CD4-positive, alpha-beta T cell treated with Interleukin-6 at 100 ng/mL for 8 hours (primary cell): ENCODE measurements around the gene ACTA2.

Experiments used
- DNase-seq: peaks from one replicate; pipeline ENCODE4 v3.0.0-alpha.2; 2020; ENCODE audit warnings: mixed read lengths, low spot score

ACTA2 gene

DNA sequence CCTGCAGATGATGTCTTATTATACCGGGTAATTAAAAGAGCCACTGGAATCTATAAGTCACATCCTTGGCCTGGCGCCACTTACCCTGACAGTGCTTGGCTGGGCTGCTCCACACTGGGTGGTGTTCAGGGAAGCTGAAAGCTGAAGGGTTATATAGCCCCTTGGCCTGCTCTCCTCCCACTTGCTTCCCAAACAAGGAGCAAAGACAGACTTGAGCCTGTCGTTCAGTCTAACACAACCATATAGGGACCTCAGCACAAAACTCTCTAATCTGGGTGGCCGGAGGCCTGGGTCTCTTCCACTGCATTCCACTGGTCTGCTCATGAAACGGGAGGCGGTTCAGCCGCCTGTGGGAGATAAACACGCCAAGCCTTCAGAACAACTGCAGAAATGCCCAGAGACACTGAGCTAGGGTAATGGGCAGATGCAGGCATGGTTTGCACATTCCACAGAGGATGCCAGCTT, at the start of gene ACTA2:
Gene ACTA2 (minus strand): TSS at position 127 of the 465 bp plus-strand sequence. CDS start 3,843 bp downstream, outside the sequence.
- no peak for DNase-seq

DNA sequence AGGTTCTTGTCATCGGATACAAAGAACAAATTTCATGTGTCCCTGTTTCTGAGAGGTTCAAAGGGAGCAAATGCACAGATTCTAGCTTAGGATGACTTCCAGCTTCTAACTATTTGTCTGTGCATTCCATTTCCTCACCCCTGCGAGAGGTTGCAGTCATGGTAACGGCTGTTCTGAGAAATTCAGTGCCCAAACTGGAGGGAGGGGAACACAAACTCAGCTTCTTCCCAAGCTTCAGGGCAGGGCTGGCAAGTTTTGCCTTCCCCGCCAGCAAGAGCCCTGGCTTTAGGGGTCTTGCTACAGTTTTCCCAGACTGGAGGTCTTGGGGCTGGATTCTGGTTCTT, 49.1 kb upstream of the ACTA2 start:
- DNase-seq = no peak

DNA sequence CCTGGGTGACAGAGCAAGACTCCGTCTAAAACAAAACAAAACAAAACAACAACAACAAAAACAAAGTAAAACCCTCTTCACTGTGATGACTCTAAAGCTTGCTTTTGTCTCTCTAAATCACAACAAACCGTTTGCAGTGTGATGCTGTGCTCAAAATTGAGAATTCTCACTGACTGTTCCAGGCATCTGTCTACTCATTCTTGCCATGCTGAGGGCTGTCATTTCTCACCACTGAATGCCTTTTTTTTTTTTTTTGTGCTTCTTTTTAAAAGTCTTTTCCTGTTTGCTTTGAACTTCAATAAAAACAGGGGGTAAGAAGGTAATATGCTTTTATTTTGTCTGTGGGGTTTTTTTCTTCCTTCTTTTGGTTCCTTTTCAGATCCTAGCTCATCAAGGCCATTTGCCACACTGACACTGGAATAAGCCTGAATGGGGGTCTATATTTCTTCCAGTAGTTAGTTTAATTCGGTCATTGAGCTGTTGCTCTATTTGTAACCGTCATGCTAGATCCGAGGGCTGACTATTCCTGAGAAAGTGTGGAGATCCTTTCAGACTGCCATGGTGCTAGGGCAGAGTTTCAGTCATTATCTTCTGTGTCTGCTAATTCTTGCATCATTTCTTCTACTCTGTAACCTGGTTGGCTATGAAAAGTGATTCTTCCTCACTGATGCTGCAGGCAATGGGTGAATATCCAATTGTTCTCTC, 48.6 kb upstream of the ACTA2 start:
- peak; percentile 20 for DNase-seq

DNA sequence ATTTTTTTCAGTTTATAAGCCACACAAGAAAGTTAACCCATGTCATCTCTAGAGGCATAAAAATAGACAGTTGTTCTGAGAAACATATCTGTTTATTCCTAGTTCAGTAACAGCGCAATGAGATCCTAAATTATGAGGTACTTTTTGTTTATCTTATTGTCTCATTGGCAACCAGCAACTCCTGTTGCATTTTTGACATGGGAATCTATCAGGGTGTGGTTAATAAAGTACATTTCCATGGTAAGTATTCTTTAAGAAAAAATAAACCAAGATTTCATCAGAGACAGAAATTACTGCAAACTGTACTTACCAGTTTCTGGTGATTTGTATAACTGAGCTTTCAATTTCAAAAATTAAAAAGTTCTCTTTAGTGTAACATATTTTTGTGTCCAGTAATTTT, 47.1 kb upstream of the ACTA2 start:
- no peak for DNase-seq

DNA sequence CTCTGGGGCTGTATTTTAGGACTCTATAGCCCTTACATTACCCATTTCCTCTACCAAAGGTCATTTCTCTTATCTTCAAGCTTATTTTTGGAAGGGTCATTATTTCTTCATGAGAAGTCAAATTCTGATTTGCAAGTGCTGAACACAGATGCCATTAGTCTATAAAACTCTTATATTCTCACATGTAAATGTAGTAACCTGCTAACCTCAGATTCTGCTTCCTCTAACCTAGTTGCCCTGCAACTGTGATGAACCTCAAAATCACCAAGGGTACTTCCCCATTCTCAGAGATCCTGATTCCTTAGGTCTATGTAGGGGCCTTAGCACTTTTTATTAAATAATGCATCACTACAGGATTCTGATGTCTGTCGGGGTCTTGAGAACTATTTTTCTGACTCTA, 44.4 kb upstream of the ACTA2 start:
- no peak for DNase-seq

DNA sequence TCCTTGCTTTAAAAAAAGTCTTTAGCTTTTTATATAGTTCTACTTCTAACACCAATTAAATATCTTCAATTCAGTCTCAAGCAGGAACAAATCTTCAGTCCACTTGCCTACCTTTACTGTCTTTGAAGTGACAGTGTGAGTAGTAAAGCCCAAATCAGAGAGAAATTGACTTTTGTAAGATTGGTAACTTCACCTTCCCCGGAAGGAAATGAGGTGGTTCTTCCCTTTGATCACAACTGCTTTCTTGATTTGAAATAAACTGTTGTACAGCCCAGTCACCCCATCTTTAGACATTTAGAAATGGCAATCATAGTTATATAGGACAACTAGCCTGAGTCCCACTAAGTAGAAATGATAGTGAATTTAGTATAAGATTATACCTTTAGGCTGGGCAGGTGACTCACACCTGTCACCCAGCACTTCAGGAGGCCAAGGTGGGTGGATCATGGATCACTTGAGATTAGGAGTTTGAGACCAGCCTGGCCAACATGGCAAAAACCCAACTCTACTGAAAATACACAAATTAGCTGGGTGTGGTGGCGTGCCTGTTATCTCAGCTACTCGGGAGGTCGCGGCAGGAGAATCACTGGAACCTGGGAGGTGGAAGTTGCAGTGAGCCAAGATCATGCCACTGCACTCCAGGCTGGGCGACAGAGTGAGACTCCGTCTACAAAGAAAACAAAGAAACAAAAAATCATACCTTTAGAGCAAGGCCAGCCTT, 42.7 kb upstream of the ACTA2 start:
- DNase-seq = peak; percentile 44

DNA sequence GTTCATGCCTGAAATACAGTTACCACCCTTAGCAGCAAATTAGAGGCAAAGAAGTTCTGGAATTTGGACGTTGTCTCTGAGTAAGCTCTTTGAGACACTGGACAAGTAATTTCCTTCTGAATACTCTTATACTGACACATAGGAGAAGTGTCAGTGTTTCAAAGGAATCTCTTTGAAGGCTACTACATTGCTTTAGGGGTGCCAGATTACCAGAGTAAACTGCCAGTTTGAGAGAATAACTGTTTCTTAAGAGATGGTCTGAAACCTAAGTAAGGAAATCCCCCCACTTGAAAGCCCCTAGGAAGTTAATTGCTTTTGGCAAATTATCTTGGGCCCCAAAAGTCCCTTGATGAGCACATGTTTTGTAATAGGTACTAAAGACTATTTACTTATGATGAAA, 41.4 kb upstream of the ACTA2 start:
- no peak for DNase-seq

DNA sequence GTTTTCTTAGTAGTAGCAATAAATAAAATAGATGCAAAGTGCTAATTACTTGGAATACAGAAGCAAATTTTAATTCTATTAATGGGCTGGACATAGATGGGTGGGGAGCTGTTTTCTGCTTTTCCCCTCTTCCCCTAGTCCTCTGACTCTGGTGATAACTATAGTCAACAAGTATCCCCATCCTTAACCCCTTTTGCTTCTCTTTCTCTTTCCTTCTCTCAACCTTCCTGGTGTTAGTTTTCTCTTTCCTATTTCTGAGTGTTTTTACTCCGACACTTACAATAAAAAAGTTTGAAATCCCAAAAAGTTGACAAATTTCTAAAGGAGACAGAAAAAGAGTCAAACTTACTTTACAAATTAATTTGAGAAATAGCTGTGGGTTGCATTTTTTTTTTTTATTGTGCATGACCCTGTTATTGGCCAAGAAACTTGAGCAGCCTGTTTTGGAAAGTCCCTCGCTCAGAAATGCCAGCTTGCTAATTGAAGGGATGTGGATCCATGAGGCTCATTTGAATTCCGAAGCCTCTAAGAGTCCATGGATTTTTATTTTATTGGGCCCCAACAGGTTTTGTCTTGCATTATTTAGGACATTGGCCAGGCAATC, 40.5 kb upstream of the ACTA2 start:
- no peak for DNase-seq

DNA sequence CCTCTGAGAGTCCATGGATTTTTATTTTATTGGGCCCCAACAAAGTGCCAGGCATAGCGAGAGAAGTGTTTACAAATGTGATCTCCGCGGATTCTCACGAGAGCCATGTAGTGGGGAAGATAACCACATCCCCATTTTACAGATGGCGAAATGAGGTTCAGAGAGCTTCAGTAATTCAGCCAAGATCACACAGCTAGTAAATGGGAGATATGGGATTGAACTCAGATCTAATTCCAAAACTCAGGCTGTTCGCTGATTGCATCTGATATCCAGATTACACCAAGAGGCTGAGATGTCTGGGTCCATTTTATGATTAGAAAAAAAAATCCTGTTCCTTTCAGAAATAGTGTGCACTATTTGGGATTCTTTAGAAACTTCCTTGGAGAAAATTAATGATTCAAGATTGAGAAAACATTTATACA, 39.3 kb upstream of the ACTA2 start:
- peak; percentile 29 for DNase-seq

DNA sequence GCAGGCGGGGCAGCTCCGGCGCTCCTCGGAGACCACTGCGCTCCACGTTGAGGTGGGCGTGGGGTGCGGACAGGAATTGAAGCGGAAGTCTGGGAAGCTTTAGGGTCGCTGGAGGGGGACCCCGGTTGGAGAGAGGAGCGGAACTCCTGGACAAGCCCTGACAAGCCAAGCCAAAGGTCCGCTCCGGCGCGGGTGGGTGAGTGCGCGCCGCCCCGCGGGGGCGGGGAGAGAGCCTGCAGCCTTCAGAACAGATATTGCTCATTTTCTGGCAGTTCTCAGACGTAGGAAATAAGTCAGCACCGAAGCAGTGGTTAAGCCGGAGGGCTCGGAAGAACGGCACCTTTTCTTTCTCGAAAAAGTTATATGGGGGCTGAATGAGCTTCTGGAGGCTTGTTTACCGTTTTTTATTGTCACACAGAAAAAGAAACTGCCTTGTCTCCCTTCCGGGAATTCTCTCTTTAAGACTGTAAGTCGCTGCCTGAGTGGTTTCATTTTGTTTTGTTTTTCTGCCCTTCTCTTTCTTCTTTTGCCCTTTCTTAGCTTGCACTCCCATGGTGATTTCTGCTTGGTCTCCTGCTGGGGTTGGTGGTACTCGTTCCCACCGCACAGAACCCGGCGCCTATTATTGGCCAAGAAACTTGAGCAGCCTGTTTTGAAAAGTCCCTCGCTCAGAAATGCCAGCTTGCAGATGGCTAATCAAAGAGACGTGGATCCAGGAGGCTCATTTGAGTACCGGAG, 38.8 kb upstream of the ACTA2 start:
- peak; percentile 53 for DNase-seq

DNA sequence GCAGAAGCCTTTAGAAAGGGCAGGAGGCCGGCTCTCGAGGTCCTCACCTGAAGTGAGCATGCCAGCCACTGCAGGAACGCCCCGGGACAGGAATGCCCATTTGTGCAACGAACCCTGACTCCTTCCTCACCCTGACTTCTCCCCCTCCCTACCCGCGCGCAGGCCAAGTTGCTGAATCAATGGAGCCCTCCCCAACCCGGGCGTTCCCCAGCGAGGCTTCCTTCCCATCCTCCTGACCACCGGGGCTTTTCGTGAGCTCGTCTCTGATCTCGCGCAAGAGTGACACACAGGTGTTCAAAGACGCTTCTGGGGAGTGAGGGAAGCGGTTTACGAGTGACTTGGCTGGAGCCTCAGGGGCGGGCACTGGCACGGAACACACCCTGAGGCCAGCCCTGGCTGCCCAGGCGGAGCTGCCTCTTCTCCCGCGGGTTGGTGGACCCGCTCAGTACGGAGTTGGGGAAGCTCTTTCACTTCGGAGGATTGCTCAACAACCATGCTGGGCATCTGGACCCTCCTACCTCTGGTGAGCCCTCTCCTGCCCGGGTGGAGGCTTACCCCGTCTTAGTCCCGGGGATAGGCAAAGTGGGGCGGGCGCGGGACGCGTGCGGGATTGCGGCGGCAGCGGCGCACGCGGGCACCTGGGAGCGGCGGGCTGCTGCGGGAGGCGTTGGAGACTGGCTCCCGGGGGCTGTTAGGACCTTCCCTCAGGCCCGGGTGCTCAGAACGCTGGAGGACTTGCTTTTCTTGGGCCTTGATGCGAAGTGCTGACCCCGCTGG, 38.0 kb upstream of the ACTA2 start, which contains the start of gene FAS:
Gene FAS (plus strand): TSS at position 415 of the 777 bp plus-strand sequence. CDS start 79 bp downstream, at position 494.
- DNase-seq = peak; percentile 85

DNA sequence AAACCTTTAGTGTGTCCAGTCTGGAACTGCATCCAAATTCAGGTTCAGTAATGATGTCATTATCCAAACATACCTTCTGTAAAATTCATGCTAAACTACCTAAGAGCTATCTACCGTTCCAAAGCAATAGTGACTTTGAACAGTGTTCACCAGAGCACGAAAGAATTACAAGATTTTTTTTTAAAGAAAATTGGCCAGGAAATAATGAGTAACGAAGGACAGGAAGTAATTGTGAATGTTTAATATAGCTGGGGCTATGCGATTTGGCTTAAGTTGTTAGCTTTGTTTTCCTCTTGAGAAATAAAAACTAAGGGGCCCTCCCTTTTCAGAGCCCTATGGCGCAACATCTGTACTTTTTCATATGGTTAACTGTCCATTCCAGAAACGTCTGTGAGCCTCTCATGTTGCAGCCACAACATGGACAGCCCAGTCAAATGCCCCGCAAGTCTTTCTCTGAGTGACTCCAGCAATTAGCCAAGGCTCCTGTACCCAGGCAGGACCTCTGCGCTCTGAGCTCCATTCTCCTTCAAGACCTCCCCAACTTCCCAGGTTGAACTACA, 37.3 kb upstream of the ACTA2 start:
- peak; percentile 8 for DNase-seq

DNA sequence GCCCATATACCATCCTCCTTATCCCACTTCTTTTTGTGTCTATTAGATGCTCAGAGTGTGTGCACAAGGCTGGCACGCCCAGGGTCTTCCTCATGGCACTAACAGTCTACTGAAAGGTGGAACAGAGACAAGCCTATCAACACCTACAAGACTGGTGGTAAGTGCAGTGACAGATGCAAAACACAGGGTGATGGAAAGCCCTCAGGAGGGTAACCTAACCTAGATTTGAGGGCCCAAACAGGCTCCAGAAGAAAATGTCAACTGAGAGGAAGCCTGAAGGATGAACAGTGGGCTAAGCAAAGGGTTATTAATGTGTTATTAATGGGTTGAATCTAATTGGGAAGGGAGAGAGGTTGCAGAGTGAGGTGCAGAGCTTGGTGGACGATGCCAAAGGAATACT, 36.9 kb upstream of the ACTA2 start:
- no peak for DNase-seq

DNA sequence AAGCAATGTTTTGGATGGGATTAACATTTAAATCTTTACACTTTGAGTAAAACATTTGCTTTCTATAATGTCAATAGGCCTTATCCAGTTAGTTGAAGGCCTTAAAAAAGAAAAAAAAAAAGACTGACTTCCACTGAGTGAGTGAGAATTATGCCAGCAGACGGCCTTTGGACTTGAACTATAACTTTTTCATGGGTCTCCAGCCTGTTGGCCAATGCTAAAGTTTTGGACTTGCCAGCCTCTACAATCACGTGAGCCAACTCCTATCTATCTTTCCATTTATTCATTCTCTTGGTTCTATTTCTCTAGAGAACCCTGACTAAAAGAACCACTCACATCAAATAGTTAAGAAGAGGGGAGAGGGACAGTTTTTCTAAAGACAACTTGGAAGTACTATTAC, 35.3 kb upstream of the ACTA2 start:
- no peak for DNase-seq

DNA sequence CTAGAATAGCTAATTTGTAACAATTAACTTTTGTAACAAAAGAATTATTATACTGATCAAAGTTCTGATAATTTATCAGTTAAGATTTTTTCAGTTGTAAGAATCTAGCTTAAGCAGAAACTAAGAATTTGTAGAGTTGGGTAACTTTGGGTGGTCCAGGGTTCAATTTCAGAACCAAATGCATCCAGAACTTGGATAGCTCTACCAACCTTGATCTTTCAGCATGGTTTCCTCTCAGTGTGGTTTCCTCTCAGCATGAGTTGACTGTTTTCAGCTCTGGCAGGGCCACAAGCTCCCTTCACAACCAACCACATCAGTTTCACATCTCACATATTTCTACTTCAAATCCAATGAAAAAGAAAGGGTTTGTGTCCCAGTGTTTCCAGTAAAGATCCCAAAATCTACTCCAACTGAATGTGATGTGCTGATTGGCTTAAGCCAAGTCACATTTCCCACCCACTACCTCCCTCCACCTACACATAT, 34.7 kb upstream of the ACTA2 start:
- peak; percentile 33 for DNase-seq

DNA sequence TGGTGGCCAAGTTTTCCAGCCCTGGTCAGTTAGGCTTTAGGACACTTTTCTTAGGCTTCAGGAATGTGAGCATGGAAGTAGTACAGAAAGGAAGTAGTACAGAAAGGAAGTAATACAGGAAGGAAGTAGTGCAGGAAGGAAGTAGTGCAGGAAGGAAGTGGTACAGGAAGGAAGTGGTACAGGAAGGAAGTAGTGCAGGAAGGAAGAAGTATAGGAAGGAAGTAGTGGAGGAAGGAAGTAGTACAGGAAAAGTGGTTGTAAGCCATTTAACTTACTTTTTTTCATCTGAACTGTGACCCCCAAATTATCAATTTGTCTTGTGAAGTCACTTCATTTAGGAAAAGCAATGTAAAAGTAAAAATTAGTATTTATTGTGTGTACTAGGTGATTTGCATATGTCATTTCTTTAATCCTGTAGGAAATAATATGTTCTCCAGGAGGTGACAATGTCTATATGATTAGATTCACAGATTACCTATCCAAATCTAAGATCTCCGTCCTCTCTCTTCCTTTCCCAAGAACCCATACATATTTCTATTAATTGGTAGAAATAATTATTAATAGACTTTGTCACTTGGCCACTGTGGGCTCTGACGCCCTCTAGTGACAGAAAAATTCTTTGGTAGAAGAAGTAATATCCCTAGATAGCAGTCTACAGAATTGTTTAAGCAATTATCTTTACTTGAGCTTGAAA, 34.1 kb upstream of the ACTA2 start:
- DNase-seq = peak; percentile 18

DNA sequence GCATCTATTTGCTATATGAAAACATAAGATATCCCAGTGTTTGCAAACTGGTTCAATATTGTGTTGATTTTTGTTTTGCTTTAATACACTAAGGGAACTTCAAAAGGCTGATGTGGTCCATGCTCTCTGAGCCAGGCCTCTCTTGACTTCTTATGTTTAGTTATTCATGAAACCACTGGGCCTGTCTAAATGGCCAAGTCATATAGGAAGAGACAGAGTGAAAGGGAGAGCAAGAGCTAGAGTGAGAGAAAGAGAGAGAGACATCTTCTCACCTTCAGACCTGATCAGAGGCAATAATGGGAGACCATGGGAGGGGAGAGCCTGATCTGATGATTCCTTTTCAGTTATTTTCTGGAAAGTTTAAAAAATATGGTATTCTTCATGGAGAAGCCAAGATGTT, 32.0 kb upstream of the ACTA2 start:
- no peak for DNase-seq

DNA sequence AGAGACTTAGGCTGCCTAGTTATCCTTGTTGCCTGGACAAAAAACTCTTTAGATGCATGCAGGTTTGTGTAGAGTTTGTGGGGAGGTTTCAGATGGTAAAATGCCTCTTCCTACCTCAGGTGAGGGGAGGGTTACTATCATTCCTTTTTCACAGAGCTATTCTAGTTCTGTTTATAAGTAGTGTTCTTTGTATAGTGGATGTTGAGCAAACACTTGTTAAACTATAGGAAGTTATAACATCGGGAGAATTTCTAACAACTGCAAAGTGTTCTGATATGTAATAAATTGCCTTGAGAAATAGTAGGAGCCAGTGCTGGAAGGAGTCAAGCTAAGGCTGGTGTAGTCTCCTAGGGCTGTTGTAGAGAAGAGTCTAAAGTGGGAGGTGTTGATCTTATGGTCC, 31.4 kb upstream of the ACTA2 start:
- no peak for DNase-seq

DNA sequence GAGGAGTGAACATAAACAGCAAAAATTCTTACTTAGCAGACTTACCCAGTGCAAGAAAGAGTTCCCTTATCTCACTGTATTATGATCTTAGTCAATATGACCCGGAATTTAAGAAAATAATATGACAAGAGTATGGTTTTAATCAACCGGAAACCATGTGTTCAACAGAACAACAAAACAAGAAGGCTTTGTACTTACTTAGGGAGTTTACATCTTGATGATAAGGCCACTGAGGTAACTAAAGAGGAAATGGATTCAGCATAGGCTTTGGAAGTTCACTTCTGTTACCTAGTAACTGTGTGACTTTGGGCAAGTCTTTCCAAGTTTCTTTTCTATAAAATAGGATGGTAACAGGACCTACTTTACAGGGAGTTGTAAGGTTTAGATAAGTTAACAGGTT, 30.6 kb upstream of the ACTA2 start:
- no peak for DNase-seq

DNA sequence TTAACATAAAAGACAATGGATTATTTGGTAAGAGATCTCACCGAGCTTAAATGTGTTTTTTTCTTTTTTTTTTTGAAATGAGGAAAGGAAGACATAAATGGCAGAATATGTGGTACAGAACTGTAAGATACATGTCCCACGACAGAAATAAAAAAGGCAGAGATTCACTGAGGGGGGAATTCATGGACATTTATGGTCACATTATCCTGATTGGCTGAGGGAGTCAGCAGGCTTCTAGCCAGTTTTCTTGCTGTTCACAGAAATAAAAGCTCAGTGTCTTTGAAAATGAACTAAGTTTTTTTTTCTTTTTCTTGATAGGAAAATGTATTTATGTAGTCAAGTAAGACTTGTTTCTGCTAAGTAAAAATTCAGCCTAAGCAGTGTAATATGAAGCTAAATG, 29.8 kb upstream of the ACTA2 start:
- DNase-seq = no peak

DNA sequence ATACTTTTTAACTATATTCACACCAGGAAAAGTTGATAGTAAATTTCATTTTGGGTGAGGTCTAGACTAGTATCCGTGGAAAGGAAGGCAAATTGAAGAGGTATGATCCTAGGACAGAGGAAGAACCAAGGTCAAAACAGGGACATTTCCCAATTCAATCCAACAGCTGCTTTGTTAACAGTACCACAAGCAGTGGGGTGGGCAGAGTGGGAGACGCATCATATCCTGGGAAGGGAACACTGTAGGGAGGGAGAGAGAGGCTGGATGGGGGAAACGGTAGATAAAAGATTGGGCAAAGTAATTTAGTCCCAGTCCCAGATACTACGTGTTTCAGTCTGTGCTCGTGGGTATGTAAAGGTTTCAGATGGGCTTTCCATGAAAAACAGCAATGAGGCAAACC, 28.9 kb upstream of the ACTA2 start:
- no peak for DNase-seq
